Measurements from ENCODE around the gene RAB7A.
A peak's percentile ranks its signal among the peaks of the same experiment; 100 is the strongest.
"Not testable (repeated sequence)": the region's sequence is repeated elsewhere in the genome, so short reads cannot be mapped to it uniquely, and the experiment has no call there.

Gene RAB7A

DNA sequence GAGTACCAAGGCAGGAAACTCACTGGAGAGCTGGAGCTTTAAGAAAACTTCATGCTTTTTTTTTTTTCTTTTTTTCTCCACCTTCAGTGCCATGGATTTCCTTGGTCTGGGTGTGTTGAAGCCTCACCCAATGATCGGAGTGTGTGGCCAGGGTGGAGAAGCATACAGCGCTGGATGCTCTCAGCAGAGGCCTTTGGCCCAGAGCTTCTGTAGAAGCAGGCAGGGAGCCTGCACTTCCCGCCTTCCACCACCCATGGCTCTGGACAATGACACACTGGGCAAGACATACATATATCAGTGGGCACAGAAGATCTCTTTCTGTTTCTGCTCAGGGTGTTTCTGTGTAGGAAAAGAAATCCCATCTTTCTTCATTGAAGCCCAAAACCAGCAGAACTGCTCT lies 97.6 kb downstream of the RAB7A start:
- no peak for DNase-seq

DNA sequence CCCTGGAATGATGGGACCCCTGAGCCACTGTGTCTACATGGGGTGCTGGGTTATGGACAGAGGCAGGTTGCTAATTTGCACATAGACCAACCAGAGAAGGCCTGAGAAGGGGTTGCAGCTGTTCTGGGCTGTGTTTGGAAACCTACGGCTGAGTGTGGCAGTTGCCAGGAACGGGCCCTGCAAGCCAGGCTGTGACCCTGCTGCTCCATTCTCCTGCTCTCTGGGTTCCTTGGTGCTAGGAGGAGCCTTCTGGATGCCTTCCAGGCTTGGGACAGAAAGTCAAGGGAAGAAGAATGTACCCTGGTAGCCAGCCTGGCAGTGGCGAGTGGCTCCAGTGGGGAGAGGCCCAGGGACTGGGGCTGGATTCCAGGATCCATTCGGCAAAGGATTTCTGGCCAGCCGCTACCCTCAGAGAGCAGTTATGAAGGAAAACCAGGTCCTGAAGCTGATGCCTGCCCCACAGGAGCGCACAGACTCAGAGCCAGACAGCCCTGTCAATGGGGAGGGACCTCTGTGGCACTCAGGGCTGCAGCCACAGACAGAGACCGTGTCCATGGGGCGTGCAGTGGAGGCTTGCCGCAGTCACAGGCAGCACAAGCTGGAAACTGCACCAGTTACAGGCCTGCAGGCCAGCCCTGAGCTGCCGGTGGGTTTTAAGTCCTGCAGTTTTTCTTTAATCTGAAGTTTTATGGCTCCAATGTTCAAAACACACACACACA lies 98.3 kb downstream of the RAB7A start:
- DNase-seq = no peak

DNA sequence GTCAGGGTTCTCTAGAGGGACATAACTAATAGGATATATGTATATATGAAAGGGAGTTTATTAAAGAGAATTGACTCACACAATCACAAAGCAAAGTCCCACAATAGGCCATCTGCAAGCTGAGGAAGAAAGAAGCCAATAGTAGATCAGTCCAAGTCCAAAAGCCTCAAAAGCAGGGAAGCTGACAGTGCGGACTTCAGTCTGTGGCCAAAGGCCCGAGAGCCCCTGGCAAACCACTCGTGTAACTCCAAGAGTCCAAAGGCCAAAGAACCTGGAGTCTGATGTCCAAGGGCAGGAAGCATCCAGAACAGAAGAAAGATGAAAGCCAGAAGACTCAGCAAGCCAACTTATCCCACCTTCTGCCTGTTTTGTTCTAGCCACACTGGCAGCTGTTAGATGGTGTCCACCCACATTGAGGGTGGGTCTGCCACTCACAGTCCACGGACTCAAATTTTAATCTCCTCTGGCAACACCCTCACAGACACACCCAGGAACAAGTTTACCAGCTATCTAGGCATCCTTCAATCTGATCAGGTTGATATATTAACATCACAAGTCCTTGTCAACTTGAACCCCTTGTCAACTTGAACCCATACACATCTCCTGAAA lies 99.2 kb downstream of the RAB7A start:
- no peak for DNase-seq

DNA sequence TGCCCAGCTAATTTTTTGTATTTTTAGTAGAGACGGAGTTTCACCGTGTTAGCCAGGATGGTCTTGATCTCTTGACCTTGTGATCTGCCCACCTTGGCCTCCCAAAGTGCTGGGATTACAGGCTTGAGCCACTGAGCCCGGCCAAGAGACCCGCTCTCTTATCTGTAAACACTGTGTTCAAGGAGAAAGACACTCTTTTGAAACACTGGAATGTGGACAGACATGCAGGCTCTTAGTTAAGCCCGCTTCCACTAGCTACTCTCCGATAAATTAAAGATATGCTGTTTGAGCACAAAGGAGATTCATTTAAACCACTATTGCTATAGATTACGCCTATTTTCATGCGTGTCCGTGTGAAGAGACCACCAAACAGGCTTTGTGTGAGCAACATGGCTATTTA lies 103.1 kb downstream of the RAB7A start:
- DNase-seq = not testable (repeated sequence)

DNA sequence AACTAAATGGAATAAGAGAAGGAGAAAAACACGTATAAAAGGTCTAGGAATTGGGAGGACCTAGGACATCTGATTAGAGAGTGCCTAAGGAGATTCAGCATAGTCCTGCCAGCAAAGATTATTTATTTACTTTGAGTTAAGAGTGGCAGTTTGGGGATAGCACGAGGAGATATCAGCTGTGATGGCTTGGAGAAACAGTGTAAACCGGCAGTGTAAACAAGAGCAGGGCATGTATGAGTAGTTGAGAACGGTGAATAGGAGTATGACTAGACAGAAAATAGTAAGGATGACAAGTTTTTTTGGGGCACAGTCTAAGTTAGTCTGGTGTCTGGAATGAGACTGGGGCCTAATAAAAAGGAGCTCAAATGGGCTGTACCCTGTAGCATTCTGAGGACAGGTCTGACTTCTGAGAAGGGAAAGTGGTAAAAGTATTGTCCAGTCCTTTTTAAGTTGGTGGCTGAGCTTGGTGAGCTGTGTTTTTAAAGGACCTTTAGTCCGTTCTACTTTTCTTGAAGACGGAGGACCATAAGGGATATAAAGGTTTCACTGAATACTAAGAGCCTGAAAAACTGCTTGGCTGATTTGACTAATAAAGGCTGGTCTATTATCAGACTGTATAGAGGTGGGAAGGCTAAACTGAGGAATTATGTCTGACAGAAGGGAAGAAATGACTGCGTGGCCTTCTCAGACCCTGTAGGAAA lies 104.1 kb downstream of the RAB7A start:
- not testable (repeated sequence) for DNase-seq

DNA sequence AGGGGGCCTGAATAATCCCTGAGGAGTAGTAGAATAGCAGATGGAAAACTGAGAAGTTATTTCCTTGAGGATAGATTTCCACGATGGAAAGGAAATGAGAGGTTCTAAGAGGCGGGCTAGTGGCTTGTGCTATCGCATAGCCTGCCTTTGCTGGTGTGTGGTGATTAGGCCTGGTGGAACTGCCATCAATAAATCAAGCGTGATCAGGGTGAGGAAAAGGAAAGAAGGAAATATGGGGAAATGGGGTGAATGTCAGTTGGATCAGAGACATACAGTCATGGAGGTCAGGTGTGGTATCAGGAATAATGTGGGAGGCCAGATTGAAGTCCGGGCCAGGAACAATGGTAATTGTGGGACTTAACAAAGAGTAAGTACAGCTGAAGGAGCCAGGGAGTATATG lies 104.8 kb downstream of the RAB7A start:
- not testable (repeated sequence) for DNase-seq

DNA sequence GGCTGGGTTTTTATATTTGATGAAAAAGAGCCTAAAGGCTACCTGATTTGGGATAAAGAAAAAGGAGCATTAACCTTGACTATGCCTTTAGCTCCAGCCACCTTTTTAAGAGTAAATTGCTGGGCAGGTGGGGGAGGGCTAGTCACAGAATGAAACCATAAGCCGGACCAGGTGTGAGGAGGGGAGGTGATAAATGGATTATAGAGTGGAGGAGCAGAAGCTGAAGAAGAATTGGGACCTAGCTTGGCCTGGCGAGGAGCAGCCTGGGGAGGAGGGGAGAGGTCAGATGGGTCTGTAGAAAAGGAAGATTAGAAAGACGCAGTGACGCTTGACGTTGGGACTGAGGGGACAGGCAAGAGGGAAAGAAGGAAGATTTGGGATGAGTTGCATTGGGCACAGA lies 107.0 kb downstream of the RAB7A start:
- DNase-seq = not testable (repeated sequence)

DNA sequence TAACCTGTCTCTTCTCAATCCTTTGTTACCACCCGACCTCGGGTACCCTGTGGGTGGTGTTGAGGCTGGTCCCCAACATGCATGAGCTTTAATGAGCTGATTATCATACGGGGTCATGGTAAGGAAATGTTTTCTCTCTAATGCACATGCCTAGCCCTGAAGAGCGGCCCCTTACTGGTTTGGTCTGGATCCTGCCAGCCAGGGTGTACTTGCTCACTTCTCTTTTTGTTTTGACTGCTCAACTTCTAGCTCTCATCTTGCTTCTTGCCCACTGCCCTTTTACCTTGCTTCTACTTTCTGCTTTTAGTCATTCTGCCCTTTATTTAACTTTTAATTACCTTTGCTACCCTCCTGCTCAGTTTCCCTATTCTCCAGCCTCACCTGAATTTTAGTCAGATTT lies 109.1 kb downstream of the RAB7A start:
- DNase-seq = no peak

DNA sequence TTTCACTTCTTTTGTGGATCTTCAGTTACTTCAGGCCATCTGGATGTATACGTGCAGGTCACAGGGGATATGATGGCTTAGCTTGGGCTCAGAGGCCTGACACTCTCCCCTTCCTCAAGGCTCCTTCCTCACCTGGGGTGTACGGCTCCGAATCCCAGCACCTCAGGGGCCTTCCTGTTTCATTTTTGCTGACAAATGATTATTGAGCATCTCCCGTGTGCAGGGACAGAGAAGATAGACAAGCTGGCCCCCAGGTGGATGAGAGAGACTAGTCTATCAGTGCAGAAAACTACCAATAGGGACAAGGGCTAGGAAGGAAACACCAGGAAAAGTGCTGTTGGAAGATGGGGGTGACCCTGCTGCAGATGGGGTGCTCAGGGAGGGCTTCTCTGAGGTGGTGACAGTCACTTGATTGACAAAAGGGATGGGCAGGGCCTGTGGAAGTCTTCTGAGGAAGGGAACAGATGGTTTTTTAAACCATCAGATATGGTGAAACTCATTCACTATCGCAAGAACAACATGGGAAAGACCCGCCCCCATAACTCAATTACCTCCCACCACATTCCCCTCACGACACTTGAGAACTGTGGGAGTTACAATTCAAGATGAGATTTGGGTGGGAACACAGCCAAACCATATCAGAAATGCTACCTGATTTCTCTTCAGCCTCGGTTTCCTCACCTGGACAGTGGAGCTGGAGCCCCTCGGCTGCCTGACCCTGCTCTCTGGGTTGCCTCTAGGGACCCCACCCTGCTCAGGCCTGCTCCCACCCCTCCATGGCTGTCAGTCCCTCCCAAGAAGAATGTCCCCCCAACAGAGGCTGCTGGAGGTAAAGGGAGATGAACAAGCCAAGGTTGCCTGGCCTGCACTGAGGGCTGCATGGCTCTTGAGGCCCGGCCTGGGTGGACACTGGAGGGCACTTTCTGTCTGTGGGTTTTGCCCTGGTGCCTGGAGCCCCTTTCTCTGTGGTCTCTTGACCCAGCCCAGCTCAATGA lies 116.2 kb downstream of the RAB7A start:
- no peak for DNase-seq

DNA sequence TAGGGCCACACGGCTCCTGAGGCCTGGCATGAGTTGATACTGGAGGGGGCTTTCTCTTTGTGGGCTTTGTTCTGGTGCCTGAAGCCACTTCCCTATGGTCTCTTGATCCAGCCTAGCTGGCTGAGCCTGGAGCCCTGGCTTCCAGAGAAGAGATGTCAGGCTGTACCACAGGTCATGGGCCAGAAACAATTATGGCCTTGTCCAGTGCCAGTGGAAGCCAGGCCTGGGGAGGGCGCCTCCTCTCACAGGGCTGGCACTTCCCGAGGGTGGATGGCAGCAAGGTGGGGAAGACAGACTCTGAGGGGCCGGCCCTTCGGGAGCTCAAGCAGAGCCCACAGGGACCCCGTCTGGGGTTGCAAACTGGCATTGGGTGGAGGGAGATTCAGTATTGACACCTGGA lies 118.5 kb downstream of the RAB7A start:
- no peak for DNase-seq

DNA sequence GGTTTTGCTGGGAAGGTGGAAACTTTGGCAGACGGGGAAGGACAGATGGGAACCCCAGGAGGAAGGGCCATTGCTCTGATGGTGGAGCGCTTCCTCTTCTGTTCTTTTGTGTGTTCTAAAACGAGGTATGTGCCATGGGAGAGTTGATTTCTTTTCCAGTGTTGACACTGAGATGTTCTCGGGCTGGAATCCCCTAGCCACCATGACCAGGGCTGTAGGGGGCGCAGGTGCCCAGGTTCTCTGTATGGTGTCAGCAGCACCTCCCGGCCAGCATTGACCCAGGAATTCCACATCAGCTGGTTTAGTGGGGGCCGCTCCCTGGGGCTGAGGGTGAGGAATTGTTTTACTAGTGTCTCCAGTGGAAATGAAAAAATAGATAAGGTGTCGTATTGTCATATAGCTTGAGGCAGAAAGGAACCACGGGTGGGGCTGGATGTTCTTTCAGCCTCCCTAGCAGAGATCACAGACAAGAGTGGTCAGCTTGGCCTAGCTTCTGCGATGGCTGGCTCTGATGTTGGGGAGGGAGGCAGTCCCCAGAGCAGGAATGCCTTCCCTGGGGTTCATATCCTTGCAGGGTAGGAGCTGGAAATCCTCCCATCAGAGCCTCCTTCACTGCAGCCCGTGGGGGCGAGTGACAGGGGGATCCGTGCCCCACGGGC lies 119.3 kb downstream of the RAB7A start:
- DNase-seq = no peak

DNA sequence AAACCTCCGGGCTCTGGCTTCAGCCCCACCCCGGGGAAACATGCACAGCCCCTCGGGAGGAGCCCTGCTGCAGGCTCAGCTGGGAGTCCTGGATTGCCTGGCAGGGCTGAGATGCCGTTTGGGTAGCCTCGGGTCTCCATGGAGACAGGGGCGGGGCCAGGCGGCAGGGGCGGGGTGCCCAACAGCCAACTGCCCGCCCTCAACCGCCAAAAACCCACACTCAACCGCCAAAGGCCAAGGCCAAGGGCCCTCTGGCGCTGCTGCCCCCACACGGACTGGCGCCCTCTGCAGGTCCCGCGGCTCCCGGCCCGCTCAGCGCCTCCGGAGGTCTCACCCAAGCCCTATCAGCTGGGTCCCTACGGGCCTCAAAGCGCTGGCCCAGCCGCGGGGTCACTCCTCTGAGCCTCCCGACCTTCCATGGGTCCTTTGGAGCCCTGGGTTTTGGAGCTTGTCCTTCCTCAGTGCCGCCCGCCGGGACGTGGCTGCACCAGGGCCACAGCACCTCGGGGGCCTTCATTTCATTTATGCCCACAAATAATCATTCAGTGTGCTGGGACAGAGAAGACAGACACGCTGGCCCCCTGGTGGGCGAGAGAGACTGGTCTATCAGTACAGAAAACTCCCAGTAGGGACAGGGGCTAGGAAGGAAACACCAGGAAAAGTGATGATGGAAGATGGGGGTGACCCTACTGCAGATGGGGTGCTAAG lies 119.9 kb downstream of the RAB7A start:
- peak; percentile 82 for DNase-seq

DNA sequence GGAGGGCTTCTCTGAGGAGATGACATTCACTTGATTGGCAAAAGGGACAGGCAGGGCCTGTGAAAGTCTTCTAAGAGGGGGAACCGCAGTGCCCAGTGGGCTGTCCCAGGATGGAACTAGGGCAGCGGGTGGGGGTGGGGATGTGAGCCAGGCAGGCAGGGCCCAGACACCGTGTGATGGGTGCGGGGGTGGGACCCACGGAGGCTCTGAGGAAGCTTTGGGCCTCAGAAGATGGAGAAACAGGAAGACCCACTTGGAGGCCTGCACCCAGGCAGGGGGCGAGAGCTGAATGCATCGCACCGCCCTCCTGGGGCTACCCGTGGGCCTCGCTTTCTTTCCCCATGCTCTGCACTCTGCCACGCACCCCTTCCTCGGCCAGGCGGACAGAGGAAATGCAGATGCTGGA lies 120.5 kb downstream of the RAB7A start:
- no peak for DNase-seq

DNA sequence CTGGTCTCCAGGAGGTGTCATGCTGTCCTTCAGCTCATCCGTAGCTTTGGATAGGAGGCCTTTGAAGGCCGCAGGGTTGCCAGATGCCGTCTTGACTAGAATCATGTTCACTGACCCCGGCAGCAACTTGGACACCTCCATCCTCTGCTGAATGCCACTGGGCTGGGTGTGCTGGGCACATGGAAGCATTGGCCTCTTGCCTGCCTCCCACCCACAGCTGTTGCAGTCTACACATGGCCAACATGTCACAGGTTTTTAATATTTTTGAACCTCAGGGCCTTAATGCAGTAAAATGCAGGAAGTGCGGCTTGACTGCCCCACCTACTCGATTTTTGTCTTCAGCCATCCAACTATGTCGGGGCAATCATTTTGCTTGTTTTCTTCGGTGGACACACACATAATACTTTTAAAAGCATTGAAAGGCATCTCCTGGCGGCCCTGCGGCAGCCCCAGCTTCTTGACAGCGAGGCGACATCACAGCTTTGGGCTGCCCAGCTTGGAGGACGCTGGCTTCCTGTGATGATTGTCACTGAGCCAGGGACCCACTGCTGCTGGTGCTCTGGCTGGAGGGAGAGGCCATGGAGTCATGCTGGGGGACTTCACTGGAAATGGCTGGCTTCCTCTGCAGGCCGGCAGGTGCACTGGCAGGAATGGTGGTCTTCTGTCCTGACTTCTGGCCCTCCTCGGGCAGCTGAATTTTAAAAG lies 121.8 kb downstream of the RAB7A start:
- DNase-seq = no peak

DNA sequence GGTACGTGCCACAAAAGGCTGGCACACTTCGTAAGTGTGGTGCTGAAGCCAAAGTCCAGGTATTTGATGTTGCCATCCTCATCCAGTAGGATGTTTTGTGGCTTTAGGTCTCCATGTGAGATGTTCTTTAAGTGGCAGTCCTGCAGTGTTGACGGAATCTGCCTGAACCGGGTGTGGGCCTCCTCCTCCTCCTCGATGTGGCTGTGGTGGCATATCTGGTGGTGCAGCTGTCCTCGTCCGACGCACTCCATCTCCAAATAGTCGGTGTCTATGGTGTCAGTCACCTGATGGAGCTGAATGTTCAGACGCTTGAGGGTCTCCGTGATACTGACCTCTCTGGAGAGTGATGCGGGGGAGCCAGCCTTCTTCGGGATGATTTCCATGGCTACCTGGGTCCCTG lies 123.0 kb downstream of the RAB7A start:
- DNase-seq = no peak

DNA sequence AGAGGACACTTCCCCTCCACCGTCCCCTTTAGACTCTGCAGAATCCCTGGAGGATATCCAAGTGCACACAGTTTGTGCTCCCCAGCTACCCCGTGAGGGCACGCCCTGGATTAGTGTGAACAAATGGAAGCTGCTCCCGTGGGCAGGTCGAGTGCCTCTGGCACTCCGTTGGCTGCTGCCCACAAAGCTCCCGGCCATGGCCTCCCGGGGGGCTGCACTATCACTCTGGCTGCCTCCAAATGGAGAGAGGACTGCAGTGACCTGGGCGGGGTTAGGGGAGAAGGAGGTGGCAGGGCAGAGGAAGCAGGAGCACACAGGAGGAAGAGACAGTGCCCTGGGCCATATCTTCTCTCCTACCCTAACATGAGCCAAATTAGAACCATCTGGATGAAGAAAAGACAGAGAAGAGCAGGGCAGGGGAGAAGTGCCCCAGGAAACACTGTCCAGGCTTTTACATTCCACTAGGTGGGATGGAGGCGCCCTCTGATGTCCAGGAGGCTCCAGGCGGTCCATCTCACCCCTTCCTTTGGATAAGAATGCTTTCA lies 124.0 kb downstream of the RAB7A start:
- DNase-seq = no peak

DNA sequence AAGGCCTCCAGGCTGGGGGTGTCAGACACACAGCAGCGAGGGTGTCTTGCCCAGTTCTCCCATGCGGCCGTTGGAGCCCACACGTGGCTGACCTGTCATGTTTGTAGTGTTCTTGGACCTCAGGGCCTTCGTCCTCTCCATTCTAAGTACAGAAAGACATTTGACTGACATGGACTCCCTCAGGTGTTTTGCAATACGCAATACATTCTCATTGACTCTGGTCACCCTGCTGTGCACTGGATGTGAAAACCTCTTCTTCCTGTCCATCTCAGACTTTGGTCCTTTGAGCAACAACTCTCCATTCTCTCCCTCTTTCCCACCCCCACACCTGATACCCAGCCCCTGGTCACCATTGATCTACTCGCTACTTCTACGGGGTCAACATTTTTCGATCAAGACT lies 124.6 kb downstream of the RAB7A start:
- no peak for DNase-seq

DNA sequence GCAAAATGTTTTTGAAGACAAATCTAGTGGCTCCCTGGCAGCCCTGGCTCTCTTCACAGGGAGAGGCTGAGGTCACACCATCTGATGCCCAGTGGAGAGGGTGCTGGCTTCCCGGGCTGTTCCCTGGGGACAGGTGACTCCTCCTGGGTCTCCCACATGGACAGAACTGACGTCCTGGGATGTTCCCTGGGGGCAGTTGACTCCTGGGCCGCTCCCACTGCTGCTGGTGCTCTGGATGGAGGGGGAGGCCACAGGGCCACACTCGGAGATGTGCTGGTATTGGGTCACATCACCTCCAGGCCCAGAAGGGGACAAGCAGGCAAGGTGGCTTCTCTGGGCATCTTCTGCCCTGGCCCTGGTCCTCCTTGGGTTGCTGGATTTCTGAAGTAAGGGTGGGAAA lies 125.6 kb downstream of the RAB7A start:
- no peak for DNase-seq

DNA sequence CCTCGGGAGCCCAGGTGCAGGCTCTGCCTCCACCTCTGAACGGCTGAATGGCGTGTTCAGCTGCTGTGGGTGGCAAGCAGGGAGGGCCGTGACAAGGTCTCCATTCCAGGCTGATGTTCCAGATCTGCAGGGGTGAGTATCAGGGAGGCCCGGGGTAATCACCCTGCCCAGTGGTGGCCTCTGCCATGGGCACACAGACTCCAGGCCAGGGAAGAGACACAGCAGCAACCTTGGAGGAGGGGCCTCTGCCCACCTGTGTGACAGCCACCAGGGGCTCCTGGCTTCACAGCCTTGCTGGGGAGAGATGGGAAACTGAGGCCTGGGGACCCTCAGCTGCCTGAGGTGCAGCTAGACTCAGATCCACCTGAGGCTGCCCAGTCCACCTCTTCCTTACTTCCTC lies 127.8 kb downstream of the RAB7A start:
- no peak for DNase-seq

DNA sequence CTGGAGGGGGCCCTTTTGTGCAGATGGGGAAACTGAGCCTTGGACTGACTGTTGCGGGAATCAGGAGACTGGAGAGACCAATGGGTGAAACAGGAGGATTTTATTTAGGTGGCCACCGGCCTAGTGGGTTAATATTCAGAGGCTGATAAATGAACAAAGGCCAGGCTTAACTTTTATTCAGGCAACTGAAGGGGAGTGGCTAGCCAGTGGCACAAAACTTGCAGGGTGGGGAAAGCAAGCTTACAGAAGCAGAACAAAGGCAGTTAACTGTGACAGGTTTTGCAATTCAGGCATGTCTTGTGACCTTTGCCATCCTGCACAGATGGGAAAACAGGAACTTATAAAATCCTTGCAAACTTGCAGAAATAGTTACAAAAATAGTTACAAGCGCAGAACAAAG lies 128.5 kb downstream of the RAB7A start:
- no peak for DNase-seq

DNA sequence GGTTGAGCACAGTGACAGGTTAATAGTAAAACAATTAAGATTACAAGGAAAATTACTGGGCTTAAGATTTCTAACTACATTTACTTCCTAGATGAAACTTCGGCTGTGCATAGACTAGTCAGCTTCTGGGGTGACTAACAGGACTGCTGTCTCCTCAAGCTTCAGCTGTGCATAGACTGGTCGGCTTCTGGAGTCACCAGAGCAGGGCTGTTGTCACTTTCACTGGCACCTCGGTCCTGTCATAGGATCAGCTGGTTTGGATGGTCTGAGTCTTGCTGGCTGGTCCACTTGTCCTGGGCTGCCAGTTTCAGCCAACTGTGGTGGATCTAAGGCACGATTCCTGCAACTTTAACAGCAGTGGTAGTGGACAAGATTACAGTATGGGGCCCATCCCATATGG lies 129.6 kb downstream of the RAB7A start:
- no peak for DNase-seq

Data from activated T-cell treated with anti-CD3 and anti-CD28 coated beads, Interleukin-2, amount 50 U/mL, for 1 hour (primary cell).